Activated CD4-positive, alpha-beta T cell treated with anti-CD3 and anti-CD28 coated beads for 36 hours (primary cell): ENCODE data around the gene MRPL23. TPM values are rescaled to one million over a fixed set of nuclear protein-coding genes. Genes with fewer than 3 reads are reported as not detected.

Source experiments
- ATAC-seq: fragments of 200-7000 bp; cut with Tn5 transposase; one replicate; pipeline ENCODE4 v1.10.0; 2021; ENCODE audit warnings: mild to moderate bottlenecking, moderate library complexity
- CTCF ChIA-PET: fragments of 350-600 bp; sonication (Branson Sonifier 250); formaldehyde crosslinking; loops from one replicate; lab custom pipeline; 2021; ENCODE audit warnings: antibody characterized with exemption; lab: Charles Lee
- POLR2A ChIA-PET: fragments of 350-600 bp; sonication (Branson Sonifier 250); formaldehyde crosslinking; loops from one replicate; lab custom pipeline; 2021; ENCODE audit warnings: antibody characterized with exemption, inconsistent platforms; lab: Charles Lee
- DNase-seq: peaks from one replicate; pipeline ENCODE4 v3.0.0-alpha.2; 2020
- H3K27ac Mint-ChIP-seq: one replicate; pipeline ENCODE4 v1.8.0; 2021; ENCODE audit warnings: mixed read lengths
- H3K27me3 Mint-ChIP-seq: one replicate; pipeline ENCODE4 v1.8.0; 2021; ENCODE audit warnings: mixed read lengths
- H3K36me3 Mint-ChIP-seq: one replicate; pipeline ENCODE4 v1.8.0; 2021; ENCODE audit warnings: low read depth, mixed read lengths
- H3K4me1 Mint-ChIP-seq: one replicate; pipeline ENCODE4 v1.8.0; 2021; ENCODE audit warnings: mixed read lengths
- H3K4me3 Mint-ChIP-seq: one replicate; pipeline ENCODE4 v1.8.0; 2021; ENCODE audit warnings: mild to moderate bottlenecking, moderate library complexity, mixed read lengths
- H3K9me3 Mint-ChIP-seq: one replicate; pipeline ENCODE4 v1.8.0; 2021; ENCODE audit warnings: low read depth, mixed read lengths
- intact Hi-C, 2 experiments: fragments of 100-400 bp; cut with DNase I in 1 of 2; cut with micrococcal nuclease in 1 of 2; formaldehyde crosslinking; loops; one replicate each; pipeline versions ENCODE4 v1.14.2 to v1.15.1; 2022 to 2024; cut with DNase I, micrococcal nuclease
- total RNA-seq, 2 experiments: library from RNA; stranded (reverse); gene quantifications; one replicate each; pipeline ENCODE4 v1.2.3, GENCODE V29; 2021

MRPL23 gene
- total RNA-seq, 2 experiments from 2014 or later: 106 to 137 TPM

- Mint-ChIP-seq H3K27ac (no peak overlapping the region), H3K9me3 (no peaks in the 10 kb centered on the region), H3K36me3 (no peaks in the 10 kb centered on the region), H3K27me3 (peaks cover 4% of the 10 kb centered on the region), H3K4me1 (peaks cover 4% of the 10 kb centered on the region), H3K4me3 (no peak overlapping the region)
- no peak for ATAC-seq
- intact Hi-C loops: no loop called here
- CTCF ChIA-PET: interaction anchor here (1.0 to 1.3 kb wide), 4 partner anchors 32 to 229 kb away, joined by 3 to 5 read pairs (median 4); no protein-coding TSS in a partner anchor
- no peak for DNase-seq
- POLR2A ChIA-PET: interaction anchor here (0.5 kb wide), 1 partner anchor 654 kb away, joined by 6 read pairs; no protein-coding TSS in a partner anchor
Measured at GRCh38 chr11:1922481-1923081, 24.6 kb upstream of the MRPL23 start.

- no peaks in the 10 kb centered on the region for H3K36me3 Mint-ChIP-seq
- no peak for DNase-seq
Measured at GRCh38 chr11:1923201-1923956, 23.8 kb upstream of the MRPL23 start.

GRCh38 chr11:1924181-1924580, 23.0 kb upstream of the MRPL23 start:
- DNase-seq: no peak
- Mint-ChIP-seq H3K4me1 (peaks cover 4% of the 10 kb centered on the region), H3K4me3 (no peak overlapping the region), H3K9me3 (no peaks in the 10 kb centered on the region), H3K27me3 (peaks cover 4% of the 10 kb centered on the region), H3K27ac (no peak overlapping the region), H3K36me3 (no peaks in the 10 kb centered on the region)
- ATAC-seq: no peak
- ChIA-PET CTCF (no interaction called here), POLR2A (no interaction called here)
- intact Hi-C loops: no loop called here

More at GRCh38 chr11:1923201-1923956, 23.8 kb upstream of the MRPL23 start:
- POLR2A ChIA-PET: no interaction called here
- no peak for ATAC-seq
- intact Hi-C loops: no loop called here
- H3K27ac Mint-ChIP-seq: no peak overlapping the region
- H3K27me3 Mint-ChIP-seq: peaks cover 4% of the 10 kb centered on the region
- no peak overlapping the region for H3K4me3 Mint-ChIP-seq
- H3K9me3 Mint-ChIP-seq: no peaks in the 10 kb centered on the region
- CTCF ChIA-PET: no interaction called here
- peaks cover 4% of the 10 kb centered on the region for H3K4me1 Mint-ChIP-seq

- no peak for DNase-seq
- no peak for ATAC-seq
- Mint-ChIP-seq H3K4me3 (no peak overlapping the region), H3K27me3 (peaks cover 4% of the 10 kb centered on the region), H3K36me3 (no peaks in the 10 kb centered on the region), H3K4me1 (peaks cover 4% of the 10 kb centered on the region), H3K27ac (no peak overlapping the region), H3K9me3 (no peaks in the 10 kb centered on the region)
- intact Hi-C loops: no loop called here
- POLR2A ChIA-PET: no interaction called here
- CTCF ChIA-PET: no interaction called here
Measured at GRCh38 chr11:1924646-1925372, 22.3 kb upstream of the MRPL23 start.

GRCh38 chr11:1925373-1926155, 21.6 kb upstream of the MRPL23 start:
- Mint-ChIP-seq H3K4me3 (no peak overlapping the region), H3K9me3 (no peaks in the 10 kb centered on the region), H3K36me3 (no peaks in the 10 kb centered on the region), H3K4me1 (peaks cover 7% of the 10 kb centered on the region), H3K27me3 (peaks cover 4% of the 10 kb centered on the region), H3K27ac (no peak overlapping the region)
- ChIA-PET CTCF (no interaction called here), POLR2A (no interaction called here)
- no peak for ATAC-seq
- no peak for DNase-seq
- intact Hi-C loops: no loop called here

GRCh38 chr11:1926156-1927025, 20.7 kb upstream of the MRPL23 start:
- no peak for DNase-seq
- Mint-ChIP-seq H3K27me3 (peaks cover 5% of the 10 kb centered on the region), H3K27ac (no peak overlapping the region), H3K36me3 (no peaks in the 10 kb centered on the region), H3K4me3 (no peak overlapping the region), H3K9me3 (no peaks in the 10 kb centered on the region), H3K4me1 (peaks cover 7% of the 10 kb centered on the region)
- POLR2A ChIA-PET: no interaction called here
- CTCF ChIA-PET: no interaction called here
- no peak for ATAC-seq
- intact Hi-C loops: no loop called here

GRCh38 chr11:1927026-1927847, 19.9 kb upstream of the MRPL23 start:
- POLR2A ChIA-PET: no interaction called here
- H3K4me1 Mint-ChIP-seq: peaks cover 7% of the 10 kb centered on the region
- peaks cover 8% of the 10 kb centered on the region for H3K27me3 Mint-ChIP-seq
- ATAC-seq: no peak
- no peak overlapping the region for H3K4me3 Mint-ChIP-seq
- H3K9me3 Mint-ChIP-seq: no peaks in the 10 kb centered on the region
- CTCF ChIA-PET: no interaction called here
- no peak overlapping the region for H3K27ac Mint-ChIP-seq
- intact Hi-C loops: no loop called here
- no peak for DNase-seq
- no peaks in the 10 kb centered on the region for H3K36me3 Mint-ChIP-seq

- ChIA-PET CTCF (no interaction called here), POLR2A (no interaction called here)
- ATAC-seq: no peak
- Mint-ChIP-seq H3K36me3 (no peaks in the 10 kb centered on the region), H3K27ac (no peak overlapping the region), H3K4me1 (peaks cover 7% of the 10 kb centered on the region), H3K27me3 (peaks cover 12% of the 10 kb centered on the region), H3K9me3 (no peaks in the 10 kb centered on the region), H3K4me3 (no peak overlapping the region)
- intact Hi-C loops: no loop called here
- DNase-seq: no peak
Measured at GRCh38 chr11:1927848-1928469, 19.2 kb upstream of the MRPL23 start.

GRCh38 chr11:1928470-1928890, 18.7 kb upstream of the MRPL23 start:
- POLR2A ChIA-PET: no interaction called here
- Mint-ChIP-seq H3K4me1 (peaks cover 7% of the 10 kb centered on the region), H3K27ac (no peak overlapping the region), H3K27me3 (peaks cover 14% of the 10 kb centered on the region), H3K36me3 (no peaks in the 10 kb centered on the region), H3K4me3 (no peak overlapping the region), H3K9me3 (no peaks in the 10 kb centered on the region)
- CTCF ChIA-PET: no interaction called here
- DNase-seq: no peak
- no peak for ATAC-seq
- intact Hi-C loops: no loop called here
